PC-9 (cell line): ENCODE results near the gene ZFYVE26. TPM values are rescaled to one million over a fixed set of nuclear protein-coding genes. Genes with fewer than 3 reads are reported as not detected.

Experiments
- BruUV-seq: library from RNA; stranded (reverse); fragments of 400-500 nt; replicated peaks from 2 replicates; lab custom pipeline; 2021; lab: Mats Ljungman, UMichigan
- CTCF ChIA-PET: fragments of 300-600 bp; sonication (Branson Sonifier 250); formaldehyde crosslinking; loops from one replicate; lab custom pipeline; 2022; ENCODE audit warnings: antibody characterized with exemption; lab: Charles Lee
- POLR2A ChIA-PET: fragments of 300-600 bp; sonication (Branson Sonifier 250); formaldehyde crosslinking; loops from one replicate; lab custom pipeline; 2022; ENCODE audit warnings: antibody characterized with exemption; ENCODE audit not compliant: unreplicated experiment; lab: Charles Lee
- DNase-seq, 2 experiments: peaks; one replicate each; pipeline versions ENCODE4 v3.0.0 to v3.0.0-alpha.2; 2015 to 2022; ENCODE audit warnings: mixed read lengths in 1 of 2
- H2AFZ ChIP-seq: fragments of 200-600 bp; sonication (generic); 2 replicates; pipeline ENCODE4 v1.8.1; 2017; ENCODE audit warnings: antibody characterized with exemption
- H3F3A ChIP-seq: fragments of 200-600 bp; sonication (generic); 2 replicates; pipeline ENCODE4 v1.8.1; 2017; ENCODE audit warnings: antibody characterized with exemption, mild to moderate bottlenecking, low read depth; ENCODE audit not compliant: insufficient read depth
- H3K27ac ChIP-seq: fragments of 200-600 bp; sonication (generic); 2 replicates; pipeline ENCODE4 v1.6.1; 2016; ENCODE audit warnings: mixed run types
- H3K27me3 ChIP-seq: fragments of 200-600 bp; sonication (generic); 2 replicates; pipeline ENCODE4 v1.6.1; 2016; ENCODE audit warnings: low read depth, mixed run types; ENCODE audit not compliant: insufficient read depth
- H3K36me3 ChIP-seq: fragments of 200-600 bp; sonication (generic); 2 replicates; pipeline ENCODE4 v1.6.1; 2016; ENCODE audit warnings: low read depth, mixed run types
- H3K4me1 ChIP-seq: fragments of 200-600 bp; sonication (generic); replicated peaks from 2 replicates; pipeline ENCODE4 v1.6.1; 2016; ENCODE audit warnings: mixed run types; ENCODE audit not compliant: insufficient read depth
- H3K4me2 ChIP-seq: fragments of 200-600 bp; sonication (generic); 2 replicates; pipeline ENCODE4 v1.6.1; 2017; ENCODE audit warnings: mixed run types
- H3K4me3 ChIP-seq: fragments of 200-600 bp; sonication (generic); 2 replicates; pipeline ENCODE4 v1.6.1; 2016; ENCODE audit warnings: mixed run types
- H3K79me2 ChIP-seq: fragments of 200-600 bp; sonication (generic); 2 replicates; pipeline ENCODE4 v1.6.1; 2017; ENCODE audit warnings: low read depth, mixed run types
- H3K9me2 ChIP-seq: fragments of 200-600 bp; sonication (generic); 2 replicates; pipeline ENCODE4 v1.8.1; 2017; ENCODE audit warnings: mild to moderate bottlenecking; ENCODE audit not compliant: insufficient read depth
- H3K9me3 ChIP-seq: fragments of 200-600 bp; sonication (generic); 2 replicates; pipeline ENCODE4 v1.8.1; 2016; ENCODE audit warnings: low read depth; ENCODE audit not compliant: insufficient read depth
- H4K20me1 ChIP-seq: fragments of 200-600 bp; sonication (generic); 2 replicates; pipeline ENCODE4 v1.8.1; 2017; ENCODE audit not compliant: insufficient read depth
- EZH2 ChIP-seq: fragments of 200-600 bp; sonication (generic); IDR thresholded peaks from 2 replicates; pipeline ENCODE4 v1.8.0; 2017; ENCODE audit warnings: antibody characterized with exemption, low read depth
- intact Hi-C: fragments of 100-400 bp; cut with micrococcal nuclease; formaldehyde crosslinking; loops from one replicate; pipeline ENCODE4 v1.10.0; 2022; ENCODE audit not compliant: unreplicated experiment
- total RNA-seq: library from RNA; stranded (reverse); gene quantifications from 2 replicates; pipeline ENCODE4 v1.2.3, GENCODE V29; 2021
- TF ChIP-seq, protein P1 (sequence below): fragments of 200-600 bp; sonication (generic); conservative IDR thresholded peaks from 2 replicates; pipeline ENCODE4 v1.6.1; 2017; ENCODE audit warnings: mixed run types, antibody characterized with exemption, mild to moderate bottlenecking, moderate library complexity

The ZFYVE26 gene
- total RNA-seq, 1 experiment from 2014 or later, result 19.2 TPM

DNA sequence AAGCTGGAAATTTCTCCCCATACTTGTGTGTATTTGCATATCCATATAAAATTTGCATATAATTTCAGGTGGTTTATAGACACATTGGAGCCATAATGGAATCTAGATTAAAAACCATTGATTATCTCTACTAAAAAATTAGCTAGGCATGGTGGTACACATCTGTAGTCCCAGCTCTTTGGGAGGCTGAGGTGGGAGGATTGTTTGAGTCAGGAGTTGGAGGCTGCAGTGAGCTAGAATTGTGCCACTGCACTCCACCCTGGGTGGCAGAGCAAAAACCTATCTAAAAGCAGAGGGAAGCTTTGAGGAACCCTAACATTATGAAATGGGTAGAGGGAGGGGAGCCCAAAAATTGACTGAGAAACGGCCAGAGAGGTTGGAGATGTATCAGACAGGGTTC is 118.2 kb downstream of the ZFYVE26 start:
- H3K4me1 ChIP-seq, result peaks cover 27% of the 10 kb centered on the region
- H3K4me3 ChIP-seq, result no peak overlapping the region
- DNase-seq, result no peak
- no peak overlapping the region for H3K4me2 ChIP-seq
- intact Hi-C loops, result no loop called here
- POLR2A ChIA-PET, result interaction anchor here (0.6 to 0.7 kb wide), 2 partner anchors 17 to 55 kb away, joined by 8 to 21 read pairs; no protein-coding TSS in a partner anchor
- H4K20me1 ChIP-seq, result no peaks in the 10 kb centered on the region
- BruUV-seq, result no TSS peak
- TF ChIP-seq EZH2, result no peak
- TF ChIP-seq, protein P1, sequence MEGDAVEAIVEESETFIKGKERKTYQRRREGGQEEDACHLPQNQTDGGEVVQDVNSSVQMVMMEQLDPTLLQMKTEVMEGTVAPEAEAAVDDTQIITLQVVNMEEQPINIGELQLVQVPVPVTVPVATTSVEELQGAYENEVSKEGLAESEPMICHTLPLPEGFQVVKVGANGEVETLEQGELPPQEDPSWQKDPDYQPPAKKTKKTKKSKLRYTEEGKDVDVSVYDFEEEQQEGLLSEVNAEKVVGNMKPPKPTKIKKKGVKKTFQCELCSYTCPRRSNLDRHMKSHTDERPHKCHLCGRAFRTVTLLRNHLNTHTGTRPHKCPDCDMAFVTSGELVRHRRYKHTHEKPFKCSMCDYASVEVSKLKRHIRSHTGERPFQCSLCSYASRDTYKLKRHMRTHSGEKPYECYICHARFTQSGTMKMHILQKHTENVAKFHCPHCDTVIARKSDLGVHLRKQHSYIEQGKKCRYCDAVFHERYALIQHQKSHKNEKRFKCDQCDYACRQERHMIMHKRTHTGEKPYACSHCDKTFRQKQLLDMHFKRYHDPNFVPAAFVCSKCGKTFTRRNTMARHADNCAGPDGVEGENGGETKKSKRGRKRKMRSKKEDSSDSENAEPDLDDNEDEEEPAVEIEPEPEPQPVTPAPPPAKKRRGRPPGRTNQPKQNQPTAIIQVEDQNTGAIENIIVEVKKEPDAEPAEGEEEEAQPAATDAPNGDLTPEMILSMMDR, result no peak
- H3K27ac ChIP-seq, result no peak overlapping the region
- no peaks in the 10 kb centered on the region for H3K27me3 ChIP-seq
- peaks cover 20% of the 10 kb centered on the region; the same call in 1 of the 2 replicates for H3F3A ChIP-seq
- no peaks in the 10 kb centered on the region for H3K9me2 ChIP-seq
- CTCF ChIA-PET, result no interaction called here
- H3K79me2 ChIP-seq, result peaks cover 17% of the 10 kb centered on the region
- no peak overlapping the region for H2AFZ ChIP-seq
- no peaks in the 10 kb centered on the region for H3K36me3 ChIP-seq
- H3K9me3 ChIP-seq, result no peaks in the 10 kb centered on the region

DNA sequence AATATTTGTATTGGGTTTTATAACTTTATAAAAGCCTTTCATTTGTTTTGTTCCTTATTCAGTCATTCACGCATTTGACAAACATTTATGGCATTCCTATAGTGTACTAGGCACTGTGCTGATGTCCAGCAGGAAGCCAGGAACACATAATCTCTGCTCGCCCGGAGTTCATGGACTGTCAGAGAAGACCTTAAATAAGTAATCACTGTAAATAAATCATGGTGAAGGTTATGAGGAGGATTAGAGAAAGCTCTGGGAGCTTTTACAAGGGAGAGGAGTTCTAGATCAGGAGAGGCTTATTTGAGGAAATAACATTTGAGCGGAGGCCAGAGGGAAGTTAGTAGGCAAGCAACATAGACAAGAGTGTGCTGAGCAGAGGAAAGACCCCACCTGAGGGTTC is 119.4 kb downstream of the ZFYVE26 start:
- H3K27me3 ChIP-seq, result no peaks in the 10 kb centered on the region
- H3K9me2 ChIP-seq, result no peaks in the 10 kb centered on the region
- ChIA-PET CTCF (no interaction called here), POLR2A (no interaction called here)
- H3K4me3 ChIP-seq, result no peak overlapping the region
- H3K36me3 ChIP-seq, result 0 out of 2 replicates have a peak, but pooled peaks cover 10% of the 10 kb centered on the region
- no peak overlapping the region for H3K27ac ChIP-seq
- TF ChIP-seq EZH2, result no peak
- TF ChIP-seq, protein P1, result no peak
- H3K9me3 ChIP-seq, result no peaks in the 10 kb centered on the region
- no peak overlapping the region for H3K4me2 ChIP-seq
- intact Hi-C loops, result no loop called here
- no peaks in the 10 kb centered on the region; the same call in 1 of the 2 replicates for H4K20me1 ChIP-seq
- peaks cover 32% of the 10 kb centered on the region for H3K4me1 ChIP-seq
- no TSS peak for BruUV-seq
- DNase-seq, result no peak
- peaks cover 28% of the 10 kb centered on the region for H3K79me2 ChIP-seq
- H3F3A ChIP-seq, result peaks cover 20% of the 10 kb centered on the region; the same call in 1 of the 2 replicates
- H2AFZ ChIP-seq, result no peak overlapping the region

Other genes with a start within 250 kb of the ZFYVE26 start
- gene PIGH, start 216.3 kb downstream of the ZFYVE26 start, total RNA-seq, result 9.8 and 13.0 TPM in 2 replicates
- gene ARG2, start 196.7 kb downstream of the ZFYVE26 start, total RNA-seq, result 8.6 and 10.2 TPM in 2 replicates
- gene VTI1B, start 142.0 kb downstream of the ZFYVE26 start, total RNA-seq, result 131 and 148 TPM in 2 replicates
- gene RDH11, start 120.8 kb downstream of the ZFYVE26 start, total RNA-seq, result 73.2 and 97.0 TPM in 2 replicates
- not detected in 2 replicates for gene RDH12, start 114.7 kb downstream of the ZFYVE26 start, total RNA-seq
- gene RAD51B, start 3.2 kb upstream of the ZFYVE26 start, total RNA-seq, result 29.9 and 30.8 TPM in 2 replicates